IPS DF 19.7 (cell line): ENCODE data around the gene ADAMTS8.

ENCODE experiments used
- DNase-seq: peaks from one replicate; pipeline ENCODE4 v3.0.0-alpha.2; 2013; ENCODE audit warnings: low read depth, low spot score

Gene ADAMTS8

DNA sequence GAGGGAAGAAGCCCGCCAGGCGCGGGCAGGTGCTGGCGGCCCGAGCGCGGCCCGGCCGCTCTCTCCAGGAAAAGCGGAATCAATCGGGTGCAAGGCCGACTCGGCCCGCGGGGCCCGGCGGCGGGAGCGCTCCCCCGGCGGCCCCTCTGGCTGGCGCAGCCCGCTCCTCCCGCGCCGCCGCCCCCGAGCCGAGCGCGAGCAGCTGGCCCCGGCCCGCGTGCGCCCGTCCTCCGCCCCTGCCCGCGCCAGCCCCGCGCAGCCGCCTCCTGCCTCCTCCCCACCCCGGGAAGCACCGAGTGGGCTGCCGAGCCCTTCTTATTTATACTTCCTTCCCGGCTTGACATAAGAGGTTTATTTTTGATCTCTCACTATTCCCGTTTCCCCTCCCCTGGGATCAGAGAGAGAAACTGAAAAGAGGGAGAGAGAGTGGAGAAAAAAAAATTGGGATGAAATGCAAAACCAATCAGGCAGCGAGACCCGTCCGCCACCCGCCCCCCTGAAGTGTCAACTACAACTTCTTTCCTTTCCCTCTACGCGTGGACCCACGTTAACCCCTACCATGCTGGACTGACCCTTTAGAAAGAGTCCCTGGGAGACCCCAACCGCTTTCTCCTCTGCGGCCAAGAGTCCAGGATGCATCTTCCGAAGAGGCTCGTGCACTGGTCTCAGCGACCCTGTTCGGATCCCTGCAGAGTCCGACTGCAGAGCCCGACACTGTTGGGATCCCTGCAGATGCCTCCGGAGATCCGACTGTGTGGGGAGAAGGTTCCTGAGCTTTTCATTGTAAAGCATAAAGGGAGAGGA, at the start of gene ADAMTS8:
TSS of gene ADAMTS8 (minus strand) at position 294 of the 804 bp plus-strand sequence. CDS start 323 bp downstream, outside the sequence.
- DNase-seq = no peak

- no peak for DNase-seq
These were observed 49.3 kb upstream of the ADAMTS8 start for GRCh38 chr11:130477586-130478203.

- DNase-seq = no peak
These were observed 48.6 kb upstream of the ADAMTS8 start for GRCh38 chr11:130476922-130477491.

GRCh38 chr11:130476200-130476921, 48.0 kb upstream of the ADAMTS8 start:
- DNase-seq = no peak

- no peak for DNase-seq
These were observed 47.1 kb upstream of the ADAMTS8 start for GRCh38 chr11:130475426-130476053.

DNA sequence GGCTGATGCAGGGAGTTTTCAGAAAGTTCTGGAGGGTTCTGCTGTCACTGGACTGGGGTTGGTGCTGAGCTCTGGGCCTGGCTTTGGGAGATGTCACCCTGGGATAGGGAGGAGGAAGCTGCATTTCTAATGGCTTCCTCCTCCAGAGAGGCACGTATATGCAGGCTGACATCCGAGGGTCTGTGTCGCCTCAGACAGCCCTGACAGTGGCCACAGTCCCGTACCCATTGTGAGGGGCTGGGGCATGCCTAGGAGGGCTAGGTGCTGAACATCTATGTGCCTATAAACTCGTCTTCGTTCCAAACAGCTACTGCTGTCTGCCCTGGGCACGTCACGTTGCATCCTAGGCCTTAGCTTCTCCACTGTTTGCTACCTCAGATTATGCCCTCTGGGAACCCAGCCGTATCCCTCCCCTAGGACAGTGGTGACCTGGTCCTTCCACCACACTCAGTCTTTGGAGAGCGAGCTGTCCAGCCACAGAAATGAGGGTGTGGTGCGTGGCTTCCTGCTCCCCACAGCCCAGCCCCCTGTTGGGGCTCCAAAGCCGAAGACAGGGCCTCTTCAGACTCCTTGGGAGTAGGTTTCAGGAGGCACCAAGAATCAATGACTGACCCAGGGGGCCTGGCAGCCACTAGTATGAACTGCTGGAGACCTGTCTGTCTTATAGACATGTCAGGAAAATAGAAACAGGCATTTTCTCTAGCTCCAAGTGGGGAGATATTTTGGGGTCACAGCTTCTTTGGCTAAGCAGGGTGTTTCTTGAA, 46.4 kb upstream of the ADAMTS8 start:
- no peak for DNase-seq

DNA sequence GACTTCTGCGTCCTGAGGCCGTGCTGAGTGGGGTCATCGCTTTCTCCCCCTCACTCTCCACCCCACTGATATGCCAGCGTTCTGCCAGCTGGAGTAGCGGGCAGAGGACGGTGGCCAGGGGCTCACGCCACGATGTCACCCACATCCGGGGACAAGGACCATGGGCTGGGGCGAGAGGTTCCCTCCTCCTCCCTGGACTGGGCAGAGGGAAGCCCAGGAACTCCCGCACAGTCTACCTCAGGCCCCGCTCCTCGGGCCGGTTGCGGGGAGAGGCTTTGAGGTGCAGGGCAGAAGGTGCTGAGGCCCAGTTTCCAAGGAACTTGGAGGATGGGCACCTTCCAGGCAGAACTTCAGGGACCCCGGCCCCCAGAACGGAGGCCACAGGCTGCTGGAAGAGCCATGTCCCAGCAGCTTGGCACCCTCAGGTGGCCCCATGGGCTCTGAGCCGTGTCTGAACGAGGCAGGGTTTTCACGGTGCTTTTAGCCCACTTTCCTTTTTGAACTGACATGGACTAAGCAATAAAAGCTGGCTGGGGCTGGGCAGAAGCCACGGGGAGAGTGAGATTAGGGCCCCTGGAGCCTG, 45.5 kb upstream of the ADAMTS8 start:
- no peak for DNase-seq

GRCh38 chr11:130473056-130473794, 44.8 kb upstream of the ADAMTS8 start:
- DNase-seq = no peak

DNA sequence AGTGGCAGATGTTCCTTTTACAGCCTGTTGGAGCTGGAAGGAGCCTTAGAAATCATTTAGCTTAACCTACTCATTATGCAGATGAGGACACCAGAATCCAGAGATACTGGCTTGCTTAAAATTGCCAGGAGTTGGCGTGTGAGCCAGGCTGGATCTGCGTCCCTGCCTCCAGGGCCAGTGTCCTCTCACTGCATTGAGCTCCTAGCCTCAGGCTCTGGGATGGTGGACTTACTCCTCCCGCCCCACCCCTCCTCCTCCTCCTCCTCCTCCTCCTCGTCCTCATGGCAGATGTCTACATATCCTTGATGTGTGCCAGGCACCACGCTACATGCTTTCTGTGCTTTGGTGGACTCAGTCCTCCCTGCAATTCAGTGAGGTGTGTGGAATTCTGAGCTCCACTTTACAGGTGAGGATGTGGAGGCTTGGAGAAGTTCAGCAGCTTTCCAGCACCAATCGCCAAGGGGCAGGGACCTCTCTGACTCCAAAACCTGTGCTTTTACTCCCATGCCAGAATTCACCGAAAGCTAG, 44.1 kb upstream of the ADAMTS8 start:
- no peak for DNase-seq

- no peak for DNase-seq
These were observed 43.5 kb upstream of the ADAMTS8 start for GRCh38 chr11:130471731-130472433.

DNA sequence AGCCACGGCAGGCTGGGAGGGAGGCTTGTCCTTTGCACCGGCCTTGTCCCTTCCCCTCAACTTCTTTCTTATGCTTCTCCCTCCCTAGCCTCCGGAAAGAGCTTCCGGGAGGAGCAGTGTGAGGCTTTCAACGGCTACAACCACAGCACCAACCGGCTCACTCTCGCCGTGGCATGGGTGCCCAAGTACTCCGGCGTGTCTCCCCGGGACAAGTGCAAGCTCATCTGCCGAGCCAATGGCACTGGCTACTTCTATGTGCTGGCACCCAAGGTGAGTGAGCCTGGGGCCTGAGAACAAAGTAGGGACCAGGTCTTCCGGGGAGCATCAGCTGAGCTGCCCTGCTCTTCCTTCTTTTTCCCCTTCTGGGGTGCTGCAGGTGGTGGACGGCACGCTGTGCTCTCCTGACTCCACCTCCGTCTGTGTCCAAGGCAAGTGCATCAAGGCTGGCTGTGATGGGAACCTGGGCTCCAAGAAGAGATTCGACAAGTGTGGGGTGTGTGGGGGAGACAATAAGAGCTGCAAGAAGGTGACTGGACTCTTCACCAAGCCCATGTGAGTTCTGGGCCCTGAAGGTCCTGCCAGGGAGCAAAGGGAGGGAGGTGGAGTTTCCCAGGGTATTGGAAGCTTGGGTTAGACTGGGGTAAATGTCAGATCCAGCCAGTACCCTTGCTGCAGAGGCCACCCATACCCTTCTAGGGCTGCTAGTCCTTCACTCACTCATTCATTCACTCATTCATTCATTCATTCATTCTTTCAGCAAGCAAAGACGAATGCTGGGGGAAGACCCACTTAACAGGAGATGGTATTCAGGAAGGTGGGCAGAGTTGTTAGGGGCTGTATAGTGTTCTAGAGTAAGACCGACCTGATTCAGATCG, 42.7 kb upstream of the ADAMTS8 start:
- DNase-seq = no peak

GRCh38 chr11:130469181-130469580, 40.8 kb upstream of the ADAMTS8 start:
- DNase-seq = no peak

- no peak for DNase-seq
These were observed 38.9 kb upstream of the ADAMTS8 start for GRCh38 chr11:130467116-130467900.

GRCh38 chr11:130465263-130465662, 36.9 kb upstream of the ADAMTS8 start:
- DNase-seq = no peak

GRCh38 chr11:130464291-130464812, 35.9 kb upstream of the ADAMTS8 start:
- no peak for DNase-seq

- no peak for DNase-seq
These were observed 34.5 kb upstream of the ADAMTS8 start for GRCh38 chr11:130462931-130463330.
